ENCODE measurements around the gene EFHC2. TPM values are rescaled to one million over a fixed set of nuclear protein-coding genes. Genes with fewer than 3 reads are reported as not detected.

Gene EFHC2
- total and polyA plus RNA-seq, 2 of the 8 experiments (the other 6 are each of a cell fraction or from before 2014, with no cell fraction given), result 1.8 to 3.4 TPM

GRCh38 chrX:44240036-44240435 is 103.4 kb downstream of the EFHC2 start (continued):
- TF ChIP-seq CHD7 (IDR thresholded peaks at IDR 0.05; ENCODE audit: insufficient replicate concordance, low read length) (no peak), HDAC6 (IDR thresholded peaks at IDR 0.05; ENCODE audit: low read depth, low read length) (no peak)
